Mucosa of descending colon (tissue), 3 donors: ENCODE results near the gene LRCH3. TPM values are rescaled to one million over a fixed set of nuclear protein-coding genes. Genes with fewer than 3 reads are reported as not detected.

Source experiments
- ATAC-seq: fragments of 200-7000 bp; cut with Tn5 transposase; one replicate; pipeline ENCODE4 v1.9.1; 2020; ENCODE audit warnings: mild to moderate bottlenecking, moderate library complexity
- DNase-seq, 3 donors: peaks; one replicate each; pipeline ENCODE4 v3.0.0-alpha.2; 2020
- H3K36me3 ChIP-seq: fragments of 200-600 bp; one replicate; pipeline ENCODE4 v1.8.0; 2021; ENCODE audit warnings: low read depth, mild to moderate bottlenecking
- H3K4me1 ChIP-seq: fragments of 200-600 bp; one replicate; pipeline ENCODE4 v1.8.0; 2021; ENCODE audit warnings: low read depth, mild to moderate bottlenecking
- H3K4me3 ChIP-seq: fragments of 200-600 bp; one replicate; pipeline ENCODE4 v1.8.0; 2021; ENCODE audit warnings: mild to moderate bottlenecking
- H3K9me3 ChIP-seq: fragments of 200-600 bp; one replicate; pipeline ENCODE4 v1.8.0; 2021; ENCODE audit warnings: mild to moderate bottlenecking
- intact Hi-C, 2 donors: fragments of 100-400 bp; cut with DNase I in 1 of 2; cut with micrococcal nuclease in 1 of 2; formaldehyde crosslinking; loops; one replicate each; pipeline versions ENCODE4 v1.11.0 to v1.11.1; 2022; cut with DNase I, micrococcal nuclease
- total RNA-seq, 3 donors: library from RNA; stranded (reverse); fragmentation: NEBNext Ultra II Directional in 2 of 3; extraction: Animal tissue kit (Norgen Biotek cat#: 25700) in 2 of 3; gene quantifications; one replicate each; pipeline versions ENCODE4 v1.2.1 to v1.2.4, GENCODE V29; 2021 to 2023
- TF ChIP-seq, protein P1 (sequence below): fragments of 200-600 bp; IDR thresholded peaks from one replicate; pipeline ENCODE4 v1.8.0; 2022; ENCODE audit warnings: antibody characterized with exemption, mild to moderate bottlenecking
- donor health status: DM: no; HTN: no; CAD: no; lungs with moderate emphysema.
- donor health status: DM: no; HTN: no; CAD: no.
- donor health status: DM: no; HTN: yes; CAD: no.

The LRCH3 gene
- total RNA-seq, 3 donors from 2014 or later, result 33.3 to 57.6 (median 46.0) TPM

DNA sequence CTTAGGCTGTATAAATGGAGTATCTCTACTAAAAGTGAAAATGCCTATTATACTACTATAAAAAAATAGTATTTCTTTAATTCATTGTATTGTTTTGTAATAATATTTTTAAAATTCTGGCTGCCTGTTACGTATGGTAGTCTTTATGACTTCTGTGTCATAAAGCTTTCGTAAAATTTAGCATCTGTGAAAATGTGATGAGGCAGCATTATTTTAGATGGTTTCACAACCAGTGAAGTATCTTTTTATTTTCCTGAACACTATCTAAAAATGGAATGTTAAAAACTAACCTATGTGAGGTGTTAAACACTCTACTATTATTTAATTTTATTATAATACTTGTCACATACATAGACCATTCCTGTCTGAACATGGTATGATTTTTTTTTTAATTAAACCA lies 46.2 kb downstream of the LRCH3 start:
- Histone ChIP-seq H3K9me3 (no peaks in the 10 kb centered on the region), H3K4me3 (no peak overlapping the region), H3K4me1 (no peaks in the 10 kb centered on the region), H3K36me3 (no peaks in the 10 kb centered on the region)
- no peak for ATAC-seq
- intact Hi-C loops, result no loop called here
- DNase-seq, result no peak
- TF ChIP-seq, protein P1, sequence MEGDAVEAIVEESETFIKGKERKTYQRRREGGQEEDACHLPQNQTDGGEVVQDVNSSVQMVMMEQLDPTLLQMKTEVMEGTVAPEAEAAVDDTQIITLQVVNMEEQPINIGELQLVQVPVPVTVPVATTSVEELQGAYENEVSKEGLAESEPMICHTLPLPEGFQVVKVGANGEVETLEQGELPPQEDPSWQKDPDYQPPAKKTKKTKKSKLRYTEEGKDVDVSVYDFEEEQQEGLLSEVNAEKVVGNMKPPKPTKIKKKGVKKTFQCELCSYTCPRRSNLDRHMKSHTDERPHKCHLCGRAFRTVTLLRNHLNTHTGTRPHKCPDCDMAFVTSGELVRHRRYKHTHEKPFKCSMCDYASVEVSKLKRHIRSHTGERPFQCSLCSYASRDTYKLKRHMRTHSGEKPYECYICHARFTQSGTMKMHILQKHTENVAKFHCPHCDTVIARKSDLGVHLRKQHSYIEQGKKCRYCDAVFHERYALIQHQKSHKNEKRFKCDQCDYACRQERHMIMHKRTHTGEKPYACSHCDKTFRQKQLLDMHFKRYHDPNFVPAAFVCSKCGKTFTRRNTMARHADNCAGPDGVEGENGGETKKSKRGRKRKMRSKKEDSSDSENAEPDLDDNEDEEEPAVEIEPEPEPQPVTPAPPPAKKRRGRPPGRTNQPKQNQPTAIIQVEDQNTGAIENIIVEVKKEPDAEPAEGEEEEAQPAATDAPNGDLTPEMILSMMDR, result no peak

DNA sequence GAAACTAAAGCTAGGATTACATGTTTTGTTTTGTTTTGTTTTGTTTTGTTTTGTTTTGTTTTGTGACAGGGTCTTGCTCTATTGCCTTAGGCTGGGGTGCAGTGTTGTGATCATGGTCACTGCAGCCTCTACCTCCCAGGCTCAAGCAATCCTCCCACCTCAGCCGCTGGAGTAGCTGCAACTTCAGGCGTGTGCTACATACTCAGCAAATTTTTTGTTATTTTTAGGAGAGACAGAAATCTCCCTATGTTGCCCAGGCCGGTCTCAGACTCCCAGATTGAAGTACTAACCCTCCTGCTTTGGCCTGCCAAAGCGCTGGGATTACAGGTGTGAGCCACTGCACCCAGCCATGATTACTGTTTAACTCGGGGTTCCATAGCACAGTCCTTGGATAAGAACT lies 50.7 kb downstream of the LRCH3 start:
- DNase-seq (no peak), ATAC-seq (no peak)
- Histone ChIP-seq H3K36me3 (no peaks in the 10 kb centered on the region), H3K9me3 (no peaks in the 10 kb centered on the region), H3K4me3 (no peak overlapping the region), H3K4me1 (no peaks in the 10 kb centered on the region)
- TF ChIP-seq, protein P1, result no peak
- intact Hi-C loops, result no loop called here

DNA sequence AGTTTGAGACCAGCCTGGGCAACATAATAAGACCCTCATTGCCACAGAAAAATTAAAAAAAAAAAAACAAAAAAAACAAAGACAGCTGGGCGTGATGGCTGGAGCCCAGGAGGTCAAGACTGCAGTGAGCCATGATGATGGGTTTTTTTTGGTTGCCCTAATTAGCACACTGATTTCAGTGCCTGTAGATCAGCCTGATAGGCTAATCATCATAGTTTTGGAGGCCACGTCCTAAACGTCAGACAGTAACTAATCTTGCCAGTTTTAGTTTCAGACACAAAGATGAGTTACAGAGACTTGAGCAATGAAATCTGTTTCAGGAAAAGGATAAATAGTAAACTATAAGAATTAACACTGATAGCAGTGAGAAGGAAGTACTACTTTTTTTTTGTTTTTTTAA lies 55.4 kb downstream of the LRCH3 start:
- no peak for DNase-seq
- intact Hi-C loops, result no loop called here
- Histone ChIP-seq H3K9me3 (no peaks in the 10 kb centered on the region), H3K4me1 (peaks cover 7% of the 10 kb centered on the region), H3K36me3 (no peaks in the 10 kb centered on the region), H3K4me3 (no peak overlapping the region)
- ATAC-seq, result no peak
- TF ChIP-seq, protein P1, result no peak

DNA sequence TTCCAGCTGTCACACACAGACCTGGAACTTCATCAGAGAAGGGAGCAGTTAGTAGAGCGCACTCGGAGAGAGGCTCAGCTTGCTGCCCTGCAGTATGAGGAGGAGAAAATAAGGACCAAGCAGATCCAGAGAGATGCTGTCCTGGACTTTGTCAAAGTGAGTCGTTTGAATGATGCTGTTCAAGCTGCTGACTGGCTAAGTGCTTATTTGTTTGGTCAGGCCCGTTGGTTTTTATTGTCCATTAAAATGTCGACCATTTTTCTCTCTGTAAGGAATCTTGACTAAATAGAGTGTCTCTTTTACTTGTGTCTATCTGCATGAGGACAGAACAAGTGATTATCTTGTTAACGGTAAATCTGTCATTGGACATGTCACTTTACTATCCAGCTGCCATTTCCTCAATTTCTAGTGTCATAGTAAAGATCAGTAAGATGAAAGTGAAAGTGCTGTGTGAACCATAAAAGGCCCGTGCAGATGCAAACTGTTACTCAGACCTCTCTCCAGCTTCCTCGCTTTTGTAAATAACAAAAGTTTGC lies 56.9 kb downstream of the LRCH3 start:
- peak in 1 of 3 donors; percentile 60 for DNase-seq
- TF ChIP-seq, protein P1, result no peak
- ATAC-seq, result peak; percentile 99
- Histone ChIP-seq H3K4me3 (no peak overlapping the region), H3K4me1 (peaks cover 7% of the 10 kb centered on the region), H3K9me3 (no peaks in the 10 kb centered on the region), H3K36me3 (no peaks in the 10 kb centered on the region)
- intact Hi-C loops, result no loop called here

DNA sequence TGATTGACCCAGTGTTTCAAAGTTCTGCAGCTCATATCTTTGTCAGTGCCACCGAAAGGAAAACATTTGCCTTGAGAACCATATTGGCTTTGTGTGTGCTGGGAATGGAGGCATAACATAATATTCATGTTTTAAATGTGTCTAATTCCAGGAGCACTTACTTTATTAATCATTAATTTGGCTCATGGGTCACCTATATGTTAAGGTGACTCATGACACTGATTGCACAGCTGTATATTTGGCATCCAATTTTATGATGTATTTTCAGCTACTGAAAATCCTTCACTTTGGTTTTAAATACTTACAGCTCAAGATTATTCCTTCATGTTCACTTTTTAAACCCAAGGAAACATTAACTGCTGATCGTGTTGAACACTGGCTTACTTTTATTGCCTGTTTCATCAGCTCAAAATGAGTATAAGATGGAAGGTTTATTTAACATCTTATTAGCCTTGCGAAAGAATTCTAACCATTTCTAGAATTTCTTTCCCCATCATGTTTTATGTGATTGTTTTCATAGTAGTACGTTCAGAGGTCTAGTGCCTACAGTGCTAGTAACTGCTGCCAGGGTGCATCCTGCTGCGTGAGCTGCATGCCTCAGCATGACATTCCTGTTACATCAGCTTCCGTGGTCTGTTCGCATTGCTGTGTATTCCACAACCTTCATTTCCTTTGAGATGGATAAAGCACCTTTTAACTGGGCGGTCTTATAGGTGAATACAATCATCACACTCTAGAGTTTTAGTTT lies 63.7 kb downstream of the LRCH3 start:
- no peak for ATAC-seq
- intact Hi-C loops, result no loop called here

More for the DNA sequence above, 63.7 kb downstream of the LRCH3 start:
- H3K9me3 ChIP-seq, result no peaks in the 10 kb centered on the region
- DNase-seq, result no peak
- no peak overlapping the region for H3K4me3 ChIP-seq
- TF ChIP-seq, protein P1, result no peak
- no peaks in the 10 kb centered on the region for H3K4me1 ChIP-seq
- no peaks in the 10 kb centered on the region for H3K36me3 ChIP-seq
